ENCODE measurements around the gene PELI2.

PELI2 gene

GRCh38 chr14:56117765-56118610, at the start of gene PELI2:
TSS of gene PELI2 (plus strand) at chr14:56118411. CDS start at chr14:56118661, 250 bp downstream.
- DNase-seq: peak; percentile 79

GRCh38 chr14:56073799-56074198, 44.4 kb upstream of the PELI2 start:
- DNase-seq: no peak

- DNase-seq: no peak
Observed at GRCh38 chr14:56075301-56075700, 42.9 kb upstream of the PELI2 start.

GRCh38 chr14:56081139-56081538, 37.1 kb upstream of the PELI2 start:
- DNase-seq: no peak

GRCh38 chr14:56082880-56083279, 35.3 kb upstream of the PELI2 start:
- no peak for DNase-seq

- no peak for DNase-seq
Observed at GRCh38 chr14:56085471-56085870, 32.7 kb upstream of the PELI2 start.

GRCh38 chr14:56087671-56088471, 30.3 kb upstream of the PELI2 start:
- DNase-seq: no peak

- no peak for DNase-seq
Observed at GRCh38 chr14:56088941-56089340, 29.3 kb upstream of the PELI2 start.

GRCh38 chr14:56092763-56093162, 25.4 kb upstream of the PELI2 start:
- no peak for DNase-seq

GRCh38 chr14:56094076-56094475, 24.1 kb upstream of the PELI2 start:
- no peak for DNase-seq

GRCh38 chr14:56098021-56098420, 20.2 kb upstream of the PELI2 start:
- no peak for DNase-seq

GRCh38 chr14:56099081-56099797, 19.0 kb upstream of the PELI2 start:
- DNase-seq: no peak

GRCh38 chr14:56100556-56100955, 17.7 kb upstream of the PELI2 start:
- no peak for DNase-seq

- no peak for DNase-seq
Observed at GRCh38 chr14:56102941-56103340, 15.3 kb upstream of the PELI2 start.

- DNase-seq: no peak
Observed at GRCh38 chr14:56107615-56108014, 10.6 kb upstream of the PELI2 start.

GRCh38 chr14:56108057-56108456, 10.2 kb upstream of the PELI2 start:
- no peak for DNase-seq

GRCh38 chr14:56112781-56113180, 5.4 kb upstream of the PELI2 start:
- DNase-seq: no peak

GRCh38 chr14:56115334-56115870, 2.8 kb upstream of the PELI2 start:
- no peak for DNase-seq

- no peak for DNase-seq
Observed at GRCh38 chr14:56115976-56116893, 2.0 kb upstream of the PELI2 start.

GRCh38 chr14:56118611-56119181, 485 bp downstream of the PELI2 start:
- DNase-seq: no peak

GRCh38 chr14:56119201-56119981, 1.2 kb downstream of the PELI2 start:
- DNase-seq: peak; percentile 19

Data from COR-L47 (cell line).